ENCODE measurements around the gene ANP32E. TPM values are rescaled to one million over a fixed set of nuclear protein-coding genes. Genes with fewer than 3 reads are reported as not detected.
A peak's percentile ranks its signal among the peaks of the same experiment; 100 is the strongest.

Gene ANP32E
- 55.0 TPM for polyA plus RNA-seq (2013)

- H3K9me3 ChIP-seq (ENCODE audit: control extremely low read depth in 1 of 5, control insufficient read depth in 4 of 5, insufficient read depth in 2 of 5, low read depth in 1 of 5, low read length in 4 of 5): no peaks in the 10 kb centered on the region
- WGBS (ENCODE audit: insufficient coverage): 0% methylated on average over 11 of the region's 33 CpGs
- H3K27me3 ChIP-seq (replicated peaks in 2 of 5; ENCODE audit: control insufficient read depth in 4 of 5, insufficient read depth in 5 of 5, low read length in 4 of 5): no peaks in the 10 kb centered on the region
- H3K36me3 ChIP-seq (ENCODE audit: control insufficient read depth in 4 of 4, insufficient read depth in 4 of 4, low read length in 3 of 4): peaks cover 0 to 3% (median 0%) of the 10 kb centered on the region in 4 experiments
- CTCF ChIA-PET: interaction anchor here (0.7 kb wide), 1 partner anchor 15 kb away, joined by 3 read pairs; no protein-coding TSS in a partner anchor
- H3K4me1 ChIP-seq (ENCODE audit: control extremely low read depth in 1 of 4, control insufficient read depth in 4 of 4, insufficient read depth in 4 of 4, low read length in 3 of 4): peaks cover 10 to 24% (median 18%) of the 10 kb centered on the region in 4 experiments
- POLR2A ChIA-PET: interaction anchor here (1.4 kb wide), 1 partner anchor 33 kb away, joined by 3 read pairs; the partner anchor contains the start of gene APH1A
- DNase-seq: peak; percentile 99 to 100 (median 100)
- peak within 1 kb of the TSS; percentile 77 to 100 (median 91) for H3K4me3 ChIP-seq (ENCODE audit: control insufficient read depth in 1 of 7, extremely low read depth in 1 of 7, insufficient read depth in 4 of 7, low read depth in 2 of 7, low read length in 6 of 7)
- peak within 1 kb of the TSS; percentile 84 to 94 for H3K27ac ChIP-seq (ENCODE audit: insufficient read depth in 1 of 2, low read depth in 1 of 2, low read length in 2 of 2, poor library complexity in 1 of 2, severe bottlenecking in 2 of 2)
Observed at GRCh38 chr1:150235852-150236613, at the start of gene ANP32E. TSS of gene ANP32E (minus strand) at chr1:150236112. CDS start at chr1:150235786, 326 bp downstream.

- ChIA-PET CTCF (interaction anchor here (16.4 kb wide), 1 partner anchor 26 kb away, joined by 246 read pairs; the partner anchor contains the start of gene CA14), POLR2A (no interaction called here)
- H3K4me3 ChIP-seq (ENCODE audit: control insufficient read depth in 1 of 7, extremely low read depth in 1 of 7, insufficient read depth in 4 of 7, low read depth in 2 of 7, low read length in 6 of 7): no peak overlapping the region
- H3K4me1 ChIP-seq (ENCODE audit: control extremely low read depth in 1 of 4, control insufficient read depth in 4 of 4, insufficient read depth in 4 of 4, low read length in 3 of 4): peaks cover 6 to 18% (median 14%) of the 10 kb centered on the region in 4 experiments
- 95% methylated on average over 9 of the region's 12 CpGs for WGBS (ENCODE audit: insufficient coverage)
- peaks cover 0 to 16% (median 8%) of the 10 kb centered on the region in 5 experiments for H3K27me3 ChIP-seq (replicated peaks in 2 of 5; ENCODE audit: control insufficient read depth in 4 of 5, insufficient read depth in 5 of 5, low read length in 4 of 5)
- no peaks in the 10 kb centered on the region for H3K9me3 ChIP-seq (ENCODE audit: control extremely low read depth in 1 of 5, control insufficient read depth in 4 of 5, insufficient read depth in 2 of 5, low read depth in 1 of 5, low read length in 4 of 5)
- H3K36me3 ChIP-seq (ENCODE audit: control insufficient read depth in 4 of 4, insufficient read depth in 4 of 4, low read length in 3 of 4): no peaks in the 10 kb centered on the region
- DNase-seq: no peak
- H3K27ac ChIP-seq (ENCODE audit: insufficient read depth in 1 of 2, low read depth in 1 of 2, low read length in 2 of 2, poor library complexity in 1 of 2, severe bottlenecking in 2 of 2): no peak overlapping the region
Observed at GRCh38 chr1:150283260-150283659, 47.3 kb upstream of the ANP32E start.

- ChIA-PET CTCF (interaction anchor here (0.5 to 16.4 kb wide), 4 partner anchors 13 to 1685 kb away, joined by 3 to 246 read pairs (median 6); partner anchors contain the start of genes APH1A and CA14), POLR2A (interaction anchor here (0.6 kb wide), 1 partner anchor 26 kb away, joined by 3 read pairs; no protein-coding TSS in a partner anchor)
- 15% methylated on average over 19 of the region's 21 CpGs for WGBS (ENCODE audit: insufficient coverage)
- no peak overlapping the region for H3K27ac ChIP-seq (ENCODE audit: insufficient read depth in 1 of 2, low read depth in 1 of 2, low read length in 2 of 2, poor library complexity in 1 of 2, severe bottlenecking in 2 of 2)
- peaks cover 0 to 16% (median 8%) of the 10 kb centered on the region in 5 experiments for H3K27me3 ChIP-seq (replicated peaks in 2 of 5; ENCODE audit: control insufficient read depth in 4 of 5, insufficient read depth in 5 of 5, low read length in 4 of 5)
- DNase-seq: no peak
- no peaks in the 10 kb centered on the region for H3K36me3 ChIP-seq (ENCODE audit: control insufficient read depth in 4 of 4, insufficient read depth in 4 of 4, low read length in 3 of 4)
- H3K4me3 ChIP-seq (ENCODE audit: control insufficient read depth in 1 of 7, extremely low read depth in 1 of 7, insufficient read depth in 4 of 7, low read depth in 2 of 7, low read length in 6 of 7): peak overlapping the region in 3 of 7 experiments; percentile 17 to 42 (median 33)
- no peaks in the 10 kb centered on the region for H3K9me3 ChIP-seq (ENCODE audit: control extremely low read depth in 1 of 5, control insufficient read depth in 4 of 5, insufficient read depth in 2 of 5, low read depth in 1 of 5, low read length in 4 of 5)
- peaks cover 6 to 18% (median 14%) of the 10 kb centered on the region in 4 experiments for H3K4me1 ChIP-seq (ENCODE audit: control extremely low read depth in 1 of 4, control insufficient read depth in 4 of 4, insufficient read depth in 4 of 4, low read length in 3 of 4)
Observed at GRCh38 chr1:150282558-150282958, 46.6 kb upstream of the ANP32E start.

GRCh38 chr1:150281758-150282557, 46.0 kb upstream of the ANP32E start, which contains the start of gene CIART:
TSS of gene CIART (plus strand) at chr1:150282554. CDS start at chr1:150283268, 714 bp downstream.
- H3K9me3 ChIP-seq (ENCODE audit: control extremely low read depth in 1 of 5, control insufficient read depth in 4 of 5, insufficient read depth in 2 of 5, low read depth in 1 of 5, low read length in 4 of 5): no peaks in the 10 kb centered on the region
- H3K27ac ChIP-seq (ENCODE audit: insufficient read depth in 1 of 2, low read depth in 1 of 2, low read length in 2 of 2, poor library complexity in 1 of 2, severe bottlenecking in 2 of 2): no peak within 1 kb of the TSS
- 1% methylated on average over 31 of the region's 46 CpGs for WGBS (ENCODE audit: insufficient coverage)
- DNase-seq: peak; percentile 91 to 98 (median 96)
- peaks cover 6 to 18% (median 14%) of the 10 kb centered on the region in 4 experiments for H3K4me1 ChIP-seq (ENCODE audit: control extremely low read depth in 1 of 4, control insufficient read depth in 4 of 4, insufficient read depth in 4 of 4, low read length in 3 of 4)
- H3K36me3 ChIP-seq (ENCODE audit: control insufficient read depth in 4 of 4, insufficient read depth in 4 of 4, low read length in 3 of 4): no peaks in the 10 kb centered on the region
- ChIA-PET POLR2A (interaction anchor here (0.6 to 1.2 kb wide), 5 partner anchors 9 to 26 kb away, joined by 3 to 4 read pairs (median 3); partner anchors contain the start of genes C1orf54 and CA14), CTCF (interaction anchor here (0.5 to 16.4 kb wide), 6 partner anchors 9 to 1686 kb away, joined by 3 to 246 read pairs (median 6); partner anchors contain the start of genes APH1A, C1orf54 and CA14)
- H3K4me3 ChIP-seq (ENCODE audit: control insufficient read depth in 1 of 7, extremely low read depth in 1 of 7, insufficient read depth in 4 of 7, low read depth in 2 of 7, low read length in 6 of 7): peak within 1 kb of the TSS in 6 of 7 experiments; percentile 24 to 76 (median 60)
- H3K27me3 ChIP-seq (replicated peaks in 2 of 5; ENCODE audit: control insufficient read depth in 4 of 5, insufficient read depth in 5 of 5, low read length in 4 of 5): peaks cover 0 to 16% (median 8%) of the 10 kb centered on the region in 5 experiments

GRCh38 chr1:150281221-150281757, 45.4 kb upstream of the ANP32E start:
- 2% methylated on average over 14 of the region's 15 CpGs for WGBS (ENCODE audit: insufficient coverage)
- Histone ChIP-seq H3K4me3 (ENCODE audit: control insufficient read depth in 1 of 7, extremely low read depth in 1 of 7, insufficient read depth in 4 of 7, low read depth in 2 of 7, low read length in 6 of 7) (peak overlapping the region in 6 of 7 experiments; percentile 24 to 76 (median 60)), H3K9me3 (ENCODE audit: control extremely low read depth in 1 of 5, control insufficient read depth in 4 of 5, insufficient read depth in 2 of 5, low read depth in 1 of 5, low read length in 4 of 5) (no peaks in the 10 kb centered on the region), H3K27me3 (replicated peaks in 2 of 5; ENCODE audit: control insufficient read depth in 4 of 5, insufficient read depth in 5 of 5, low read length in 4 of 5) (peaks cover 0 to 16% (median 8%) of the 10 kb centered on the region in 5 experiments), H3K4me1 (ENCODE audit: control extremely low read depth in 1 of 4, control insufficient read depth in 4 of 4, insufficient read depth in 4 of 4, low read length in 3 of 4) (peaks cover 6 to 18% (median 14%) of the 10 kb centered on the region in 4 experiments), H3K27ac (ENCODE audit: insufficient read depth in 1 of 2, low read depth in 1 of 2, low read length in 2 of 2, poor library complexity in 1 of 2, severe bottlenecking in 2 of 2) (no peak overlapping the region), H3K36me3 (ENCODE audit: control insufficient read depth in 4 of 4, insufficient read depth in 4 of 4, low read length in 3 of 4) (no peaks in the 10 kb centered on the region)
- CTCF ChIA-PET: interaction anchor here (1.3 to 16.4 kb wide), 4 partner anchors 9 to 24 kb away, joined by 5 to 246 read pairs (median 8); partner anchors contain the start of genes APH1A, C1orf54 and CA14
- POLR2A ChIA-PET: interaction anchor here (0.7 to 1.2 kb wide), 4 partner anchors 8 to 26 kb away, joined by 3 to 4 read pairs (median 3); partner anchors contain the start of genes C1orf54 and CA14
- peak; percentile 78 to 84 (median 81) for DNase-seq

GRCh38 chr1:150280138-150280707, 44.3 kb upstream of the ANP32E start:
- Histone ChIP-seq H3K9me3 (ENCODE audit: control extremely low read depth in 1 of 5, control insufficient read depth in 4 of 5, insufficient read depth in 2 of 5, low read depth in 1 of 5, low read length in 4 of 5) (no peaks in the 10 kb centered on the region), H3K36me3 (ENCODE audit: control insufficient read depth in 4 of 4, insufficient read depth in 4 of 4, low read length in 3 of 4) (no peaks in the 10 kb centered on the region), H3K27me3 (replicated peaks in 2 of 5; ENCODE audit: control insufficient read depth in 4 of 5, insufficient read depth in 5 of 5, low read length in 4 of 5) (peaks cover 0 to 16% (median 8%) of the 10 kb centered on the region in 5 experiments), H3K4me1 (ENCODE audit: control extremely low read depth in 1 of 4, control insufficient read depth in 4 of 4, insufficient read depth in 4 of 4, low read length in 3 of 4) (peaks cover 6 to 18% (median 14%) of the 10 kb centered on the region in 4 experiments), H3K27ac (ENCODE audit: insufficient read depth in 1 of 2, low read depth in 1 of 2, low read length in 2 of 2, poor library complexity in 1 of 2, severe bottlenecking in 2 of 2) (no peak overlapping the region), H3K4me3 (ENCODE audit: control insufficient read depth in 1 of 7, extremely low read depth in 1 of 7, insufficient read depth in 4 of 7, low read depth in 2 of 7, low read length in 6 of 7) (no peak overlapping the region)
- 95% methylated on average over 6 of the region's 6 CpGs for WGBS (ENCODE audit: insufficient coverage)
- no peak for DNase-seq
- ChIA-PET POLR2A (no interaction called here), CTCF (interaction anchor here (0.9 to 16.4 kb wide), 5 partner anchors 11 to 23 kb away, joined by 3 to 246 read pairs (median 3); partner anchors contain the start of gene CA14)

All from common myeloid progenitor, CD34-positive (primary cell).